Uterus (tissue), 2 donors: ENCODE data around the gene ZNF106.

Experiments
- POLR2A ChIP-seq, 2 donors: fragments of 450-650 bp; IDR thresholded peaks; one replicate each; pipeline ENCODE4 v1.6.1; 2016; ENCODE audit warnings: antibody characterized with exemption in 2 of 2, mild to moderate bottlenecking in 1 of 2, moderate library complexity in 1 of 2
- TF ChIP-seq, protein P1 (sequence below), 4 experiments: fragments of 200-600 bp in 2 of 4; fragments of 450-650 bp in 2 of 4; sonication (generic) in 2 of 4; IDR thresholded peaks; one replicate each; pipeline ENCODE4 v1.5.1; 2016 to 2019; ENCODE audit warnings: antibody characterized with exemption in 4 of 4, mild to moderate bottlenecking in 2 of 4, moderate library complexity in 1 of 4

DNA sequence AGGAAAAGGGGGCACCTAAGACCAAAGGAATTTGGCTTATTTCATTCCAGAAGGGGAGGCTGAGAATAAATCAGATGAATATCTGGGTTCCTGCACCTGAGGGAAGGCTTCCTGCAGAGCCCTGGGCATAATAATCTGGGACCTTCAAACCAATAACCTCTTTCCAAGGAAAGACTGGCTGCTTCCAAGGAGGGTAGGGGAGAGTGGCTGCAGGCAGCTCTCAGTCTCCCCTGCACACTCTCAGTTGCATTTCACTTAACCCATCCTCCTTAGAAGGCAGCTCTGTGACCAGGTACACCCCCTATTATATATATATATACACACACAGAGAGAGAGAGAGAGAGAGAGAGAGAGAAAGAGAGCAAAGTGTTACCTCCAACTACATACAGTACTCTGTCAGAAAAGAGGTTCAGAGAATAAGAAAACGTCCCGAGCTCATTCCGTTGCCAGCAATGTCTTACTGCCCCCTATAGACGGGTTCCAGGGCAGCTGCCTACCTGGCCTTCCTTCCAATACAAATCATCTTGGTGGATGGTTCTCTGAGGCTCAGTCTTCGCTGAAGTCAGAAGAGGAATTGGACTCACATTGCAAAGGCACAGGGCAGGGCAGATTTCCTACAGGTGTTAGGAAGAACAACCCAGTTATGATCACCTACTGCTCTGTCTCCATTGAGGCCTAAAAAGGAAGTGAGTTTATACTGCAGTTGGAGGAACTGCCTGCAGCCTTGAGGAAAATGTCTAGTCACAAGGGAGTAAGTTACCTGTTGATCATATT is 105.5 kb downstream of the ZNF106 start:
- TF ChIP-seq, protein P1, sequence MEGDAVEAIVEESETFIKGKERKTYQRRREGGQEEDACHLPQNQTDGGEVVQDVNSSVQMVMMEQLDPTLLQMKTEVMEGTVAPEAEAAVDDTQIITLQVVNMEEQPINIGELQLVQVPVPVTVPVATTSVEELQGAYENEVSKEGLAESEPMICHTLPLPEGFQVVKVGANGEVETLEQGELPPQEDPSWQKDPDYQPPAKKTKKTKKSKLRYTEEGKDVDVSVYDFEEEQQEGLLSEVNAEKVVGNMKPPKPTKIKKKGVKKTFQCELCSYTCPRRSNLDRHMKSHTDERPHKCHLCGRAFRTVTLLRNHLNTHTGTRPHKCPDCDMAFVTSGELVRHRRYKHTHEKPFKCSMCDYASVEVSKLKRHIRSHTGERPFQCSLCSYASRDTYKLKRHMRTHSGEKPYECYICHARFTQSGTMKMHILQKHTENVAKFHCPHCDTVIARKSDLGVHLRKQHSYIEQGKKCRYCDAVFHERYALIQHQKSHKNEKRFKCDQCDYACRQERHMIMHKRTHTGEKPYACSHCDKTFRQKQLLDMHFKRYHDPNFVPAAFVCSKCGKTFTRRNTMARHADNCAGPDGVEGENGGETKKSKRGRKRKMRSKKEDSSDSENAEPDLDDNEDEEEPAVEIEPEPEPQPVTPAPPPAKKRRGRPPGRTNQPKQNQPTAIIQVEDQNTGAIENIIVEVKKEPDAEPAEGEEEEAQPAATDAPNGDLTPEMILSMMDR (IDR thresholded peaks at IDR 0.05) = no peak
- no peak for TF ChIP-seq POLR2A (IDR thresholded peaks at IDR 0.05)
